ENCODE measurements around the gene SNAI3.
A peak's percentile ranks its signal among the peaks of the same experiment; 100 is the strongest.

SNAI3 gene

GRCh38 chr16:88701581-88702370, 15.5 kb upstream of the SNAI3 start:
- Mint-ChIP-seq H3K36me3 (no peaks in the 10 kb centered on the region), H3K27me3 (no peaks in the 10 kb centered on the region), H3K4me3 (peak overlapping the region; percentile 89), H3K4me1 (peaks cover 60% of the 10 kb centered on the region), H3K27ac (peak overlapping the region; percentile 95), H3K9me3 (no peaks in the 10 kb centered on the region)

DNA sequence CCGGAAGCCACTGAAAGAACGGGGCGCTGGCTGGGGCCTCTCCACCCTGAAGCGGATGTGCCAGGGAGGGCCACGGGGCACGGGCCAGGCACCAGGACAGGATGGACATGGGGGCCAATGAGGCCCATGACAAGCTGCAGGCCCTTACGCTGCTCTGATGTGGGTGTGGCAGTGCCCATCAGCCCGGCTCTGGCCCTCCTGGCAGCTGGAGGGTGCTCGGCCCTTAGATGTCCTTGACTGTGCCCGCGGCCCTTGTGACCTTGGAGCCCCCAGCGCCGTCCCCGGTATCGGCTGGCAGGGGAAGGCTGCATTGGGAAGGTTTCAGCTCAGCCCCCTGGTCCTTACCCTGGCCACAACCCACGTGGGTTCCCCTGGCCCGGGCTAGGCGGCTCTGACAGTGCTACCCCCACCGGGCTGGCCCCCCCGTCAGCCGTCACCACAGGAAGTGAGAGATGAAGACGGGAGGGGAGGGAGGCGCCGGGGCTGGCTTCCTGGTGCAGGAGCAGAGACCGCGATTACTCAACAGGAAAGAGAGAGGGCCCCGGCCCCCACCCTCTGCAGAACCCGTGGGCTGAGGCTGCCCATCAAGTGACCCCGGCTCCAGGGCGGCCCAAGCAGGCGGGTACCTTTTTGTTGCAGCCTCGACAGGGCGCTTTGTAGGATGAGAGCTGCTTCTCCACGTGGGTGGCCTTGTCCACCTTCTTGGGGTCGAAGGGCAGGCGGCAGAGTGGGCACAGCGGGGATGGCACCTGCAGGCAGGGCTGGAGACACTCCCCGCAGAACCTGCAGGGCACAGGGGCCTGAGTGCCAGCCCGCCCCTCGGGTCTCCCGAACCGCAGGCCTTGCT, 14.6 kb upstream of the SNAI3 start:
- Mint-ChIP-seq H3K4me3 (peak overlapping the region; percentile 89), H3K9me3 (no peaks in the 10 kb centered on the region), H3K4me1 (peaks cover 60% of the 10 kb centered on the region), H3K27ac (peak overlapping the region; percentile 95), H3K27me3 (no peaks in the 10 kb centered on the region), H3K36me3 (no peaks in the 10 kb centered on the region)

GRCh38 chr16:88700322-88700635, 14.0 kb upstream of the SNAI3 start:
- Mint-ChIP-seq H3K4me3 (peak overlapping the region; percentile 89), H3K27me3 (no peaks in the 10 kb centered on the region), H3K36me3 (no peaks in the 10 kb centered on the region), H3K27ac (peak overlapping the region; percentile 95), H3K9me3 (no peaks in the 10 kb centered on the region), H3K4me1 (peaks cover 58% of the 10 kb centered on the region)

GRCh38 chr16:88699180-88699579, 12.9 kb upstream of the SNAI3 start:
- peaks cover 51% of the 10 kb centered on the region for H3K4me1 Mint-ChIP-seq
- H3K4me3 Mint-ChIP-seq, result no peak overlapping the region
- no peak overlapping the region for H3K27ac Mint-ChIP-seq
- no peaks in the 10 kb centered on the region for H3K27me3 Mint-ChIP-seq
- H3K36me3 Mint-ChIP-seq, result no peaks in the 10 kb centered on the region
- no peaks in the 10 kb centered on the region for H3K9me3 Mint-ChIP-seq

DNA sequence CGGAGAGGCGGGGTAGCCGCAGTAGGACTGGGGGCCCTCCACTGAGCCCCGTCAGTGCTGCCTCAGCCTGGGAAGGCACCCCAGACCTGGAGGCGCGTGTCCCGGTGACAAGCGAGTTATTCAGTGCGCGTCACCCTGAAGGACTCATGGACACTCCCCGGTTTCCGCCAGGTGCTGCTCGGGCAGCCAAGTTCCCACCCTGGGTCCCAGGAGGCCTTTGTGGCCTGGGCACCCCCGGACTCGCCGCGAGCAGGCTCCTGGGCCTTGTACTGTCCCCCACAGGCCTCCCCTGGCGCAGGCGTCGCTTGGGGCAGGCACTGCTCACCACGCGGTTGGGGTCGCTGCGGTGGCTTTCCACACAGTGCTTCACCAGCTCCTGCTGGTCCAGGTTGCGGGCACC, 12.3 kb upstream of the SNAI3 start:
- H3K27ac Mint-ChIP-seq, result no peak overlapping the region
- H3K4me1 Mint-ChIP-seq, result peaks cover 48% of the 10 kb centered on the region
- no peaks in the 10 kb centered on the region for H3K9me3 Mint-ChIP-seq
- no peaks in the 10 kb centered on the region for H3K27me3 Mint-ChIP-seq
- no peaks in the 10 kb centered on the region for H3K36me3 Mint-ChIP-seq
- no peak overlapping the region for H3K4me3 Mint-ChIP-seq

DNA sequence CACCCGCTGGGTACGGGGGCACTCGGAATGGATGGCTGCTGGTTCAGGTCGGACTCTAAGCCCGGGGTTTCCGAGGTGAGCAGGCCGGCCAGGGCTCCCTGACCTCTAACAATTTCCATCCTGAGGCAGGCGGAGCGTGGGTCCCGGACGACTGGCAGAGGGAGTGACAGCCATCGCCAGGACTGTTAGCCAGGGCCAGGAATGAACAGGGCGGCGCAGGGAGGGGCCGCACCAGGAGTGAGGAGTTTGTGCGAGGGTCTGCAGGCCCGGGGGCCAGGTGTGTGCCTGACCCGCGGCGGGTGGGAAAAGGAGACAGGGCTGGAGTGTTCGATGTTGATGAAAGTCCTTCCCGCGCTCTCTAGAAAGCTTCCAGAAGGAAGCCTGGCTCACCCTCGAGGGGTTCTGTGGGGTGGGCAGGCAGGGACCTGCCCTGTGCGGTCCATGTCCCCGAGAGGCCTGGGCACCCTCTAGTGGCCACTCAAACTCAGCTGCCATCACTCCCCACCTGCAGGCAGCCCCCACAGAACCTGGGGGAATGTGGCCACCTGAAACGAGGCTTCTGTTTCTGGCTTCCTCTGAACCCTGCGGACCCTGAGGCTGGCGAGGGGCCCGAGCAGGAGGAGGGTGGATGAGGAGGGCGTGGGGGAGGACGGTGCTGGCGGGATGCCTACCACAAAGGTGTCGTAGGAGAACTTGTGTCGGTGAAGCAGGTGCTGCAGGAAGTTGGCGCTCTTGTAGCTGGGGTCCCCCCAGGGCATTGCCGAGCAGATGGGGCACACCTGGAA, 11.7 kb upstream of the SNAI3 start:
- Mint-ChIP-seq H3K4me1 (peaks cover 45% of the 10 kb centered on the region), H3K27ac (peak overlapping the region; percentile 77), H3K27me3 (no peaks in the 10 kb centered on the region), H3K36me3 (no peaks in the 10 kb centered on the region), H3K9me3 (no peaks in the 10 kb centered on the region), H3K4me3 (no peak overlapping the region)

DNA sequence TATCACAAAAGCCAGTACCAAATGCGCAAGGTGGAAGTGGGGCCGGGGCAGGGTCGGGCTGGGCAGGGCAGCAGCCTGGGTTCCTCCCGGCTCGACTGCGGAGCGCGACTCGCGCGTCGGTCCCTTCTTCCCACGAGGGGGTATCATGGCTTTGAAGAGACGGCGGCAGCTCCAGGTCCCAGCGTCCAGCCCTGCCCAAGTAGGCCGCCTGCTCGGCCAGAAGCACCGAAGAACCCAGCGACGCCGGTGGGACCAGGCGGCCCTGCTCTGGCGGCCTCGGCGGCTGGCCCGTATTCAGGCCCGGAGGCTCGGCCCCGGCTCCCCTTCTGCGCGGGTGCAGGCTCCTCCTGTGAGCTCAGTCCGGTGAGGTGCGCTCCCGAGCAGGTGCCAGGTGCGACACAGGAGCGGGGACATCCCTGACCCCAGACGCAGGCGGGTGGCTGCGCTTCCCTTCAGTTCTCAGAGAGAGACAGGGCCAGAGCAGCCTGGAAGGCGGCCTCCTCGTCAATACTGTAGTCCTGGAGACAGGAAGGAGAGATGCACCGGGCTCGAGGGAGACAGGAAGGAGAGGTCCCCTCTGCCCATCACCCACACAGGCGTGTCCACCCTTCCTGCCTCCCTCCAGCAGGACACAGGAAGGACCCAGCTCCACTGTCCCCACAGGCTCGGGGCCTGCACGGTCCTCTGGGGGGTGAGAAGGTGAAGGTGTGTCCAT, 11.0 kb upstream of the SNAI3 start:
- H3K4me1 Mint-ChIP-seq, result peaks cover 45% of the 10 kb centered on the region
- no peaks in the 10 kb centered on the region for H3K36me3 Mint-ChIP-seq
- H3K27ac Mint-ChIP-seq, result peak overlapping the region; percentile 77
- H3K4me3 Mint-ChIP-seq, result no peak overlapping the region
- no peaks in the 10 kb centered on the region for H3K27me3 Mint-ChIP-seq
- H3K9me3 Mint-ChIP-seq, result no peaks in the 10 kb centered on the region

DNA sequence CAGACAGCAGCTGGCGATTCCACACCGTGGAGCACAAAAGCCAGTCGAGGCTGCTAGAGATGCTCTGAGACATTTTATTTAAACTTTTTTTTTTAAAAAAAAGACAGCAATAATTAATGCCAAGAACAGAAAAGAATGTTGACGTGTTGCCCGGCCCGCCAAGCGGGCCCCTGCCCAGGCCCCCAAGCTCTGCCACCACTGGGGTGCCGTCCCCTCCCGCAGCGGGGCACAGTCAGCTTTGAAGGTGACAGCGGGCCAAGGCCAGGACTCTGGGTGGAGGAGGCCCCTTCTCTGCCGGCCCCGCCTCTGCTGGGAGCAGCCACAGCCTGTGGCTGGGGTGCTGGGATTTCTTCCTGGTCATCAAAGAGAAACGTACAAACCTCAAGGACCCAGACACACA, 10.1 kb upstream of the SNAI3 start:
- Mint-ChIP-seq H3K9me3 (no peaks in the 10 kb centered on the region), H3K36me3 (no peaks in the 10 kb centered on the region), H3K27me3 (no peaks in the 10 kb centered on the region), H3K4me3 (no peak overlapping the region), H3K27ac (no peak overlapping the region), H3K4me1 (peaks cover 44% of the 10 kb centered on the region)

- Mint-ChIP-seq H3K27ac (no peak overlapping the region), H3K4me1 (peaks cover 45% of the 10 kb centered on the region), H3K27me3 (no peaks in the 10 kb centered on the region), H3K9me3 (no peaks in the 10 kb centered on the region), H3K4me3 (no peak overlapping the region), H3K36me3 (no peaks in the 10 kb centered on the region)
Measured at GRCh38 chr16:88695753-88696152, 9.4 kb upstream of the SNAI3 start.

DNA sequence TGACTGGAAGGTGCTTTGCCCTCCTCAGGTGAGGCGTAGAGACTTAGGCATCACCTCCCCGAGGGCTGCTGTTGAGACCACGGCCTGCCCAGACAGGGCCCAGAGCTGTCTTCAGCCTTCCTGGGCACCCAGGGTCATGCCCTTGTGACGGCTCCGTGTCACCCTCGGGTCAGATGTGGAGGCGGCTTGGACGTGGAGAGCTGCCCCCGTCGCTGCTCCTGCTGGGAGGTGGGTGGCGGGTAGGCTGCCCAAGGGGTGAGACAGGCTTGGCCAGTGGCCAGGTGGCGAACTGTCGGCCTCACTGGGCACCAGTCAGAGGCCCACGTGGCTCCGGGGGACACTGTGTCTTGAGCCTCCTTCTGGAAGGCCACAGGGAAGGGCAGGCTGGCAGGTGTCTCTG, 8.9 kb upstream of the SNAI3 start:
- no peaks in the 10 kb centered on the region for H3K36me3 Mint-ChIP-seq

DNA sequence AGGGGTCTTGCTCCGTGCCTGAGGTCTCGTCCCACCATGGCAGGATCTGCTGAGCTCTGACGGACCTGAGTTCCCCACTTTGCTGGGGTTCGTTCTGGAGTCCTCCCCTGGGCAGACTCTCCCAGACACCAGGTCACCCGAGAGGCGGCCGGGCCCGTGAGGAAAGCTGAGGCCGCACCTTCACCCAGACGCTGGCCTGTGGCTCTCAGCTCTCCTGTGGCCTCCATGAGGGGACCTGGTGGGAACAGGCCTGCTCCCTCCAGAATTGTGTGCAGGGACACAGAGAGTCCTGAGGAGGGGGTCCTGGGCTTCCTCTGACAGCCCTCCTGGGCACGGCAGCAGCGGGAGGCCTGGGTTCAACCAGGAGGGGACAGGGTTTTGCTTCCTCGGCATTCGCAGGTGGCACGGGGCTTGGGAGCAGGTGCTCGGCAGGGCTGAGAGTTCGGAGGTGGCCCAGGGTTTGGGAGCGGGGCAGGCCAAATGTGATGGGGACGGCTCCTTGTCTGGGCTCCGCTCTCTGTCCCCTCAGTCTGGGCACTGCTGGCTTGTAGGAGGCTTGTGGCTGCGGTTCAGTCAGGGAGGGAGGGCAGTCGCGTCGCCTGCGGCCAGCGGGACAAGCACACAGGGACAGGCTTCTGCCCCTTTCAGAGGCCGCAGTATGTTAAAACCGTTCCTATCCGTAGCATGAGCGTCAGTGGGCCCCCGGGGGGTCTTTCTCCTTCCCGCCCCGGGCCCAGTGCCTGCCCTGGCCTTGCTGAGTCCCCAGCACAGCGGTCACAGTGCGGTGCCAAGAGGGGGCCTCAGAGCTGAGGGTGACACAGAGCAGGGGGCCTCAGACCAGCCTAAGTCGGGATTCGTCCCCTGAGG, 8.1 kb upstream of the SNAI3 start:
- Mint-ChIP-seq H3K4me1 (peaks cover 44% of the 10 kb centered on the region), H3K4me3 (no peak overlapping the region), H3K9me3 (no peaks in the 10 kb centered on the region), H3K27ac (peak overlapping the region; percentile 79), H3K36me3 (no peaks in the 10 kb centered on the region), H3K27me3 (no peaks in the 10 kb centered on the region)

More for the DNA sequence above, 8.9 kb upstream of the SNAI3 start:
- H3K4me3 Mint-ChIP-seq, result no peak overlapping the region
- no peaks in the 10 kb centered on the region for H3K9me3 Mint-ChIP-seq
- H3K27ac Mint-ChIP-seq, result no peak overlapping the region
- H3K4me1 Mint-ChIP-seq, result peaks cover 49% of the 10 kb centered on the region
- H3K27me3 Mint-ChIP-seq, result no peaks in the 10 kb centered on the region

DNA sequence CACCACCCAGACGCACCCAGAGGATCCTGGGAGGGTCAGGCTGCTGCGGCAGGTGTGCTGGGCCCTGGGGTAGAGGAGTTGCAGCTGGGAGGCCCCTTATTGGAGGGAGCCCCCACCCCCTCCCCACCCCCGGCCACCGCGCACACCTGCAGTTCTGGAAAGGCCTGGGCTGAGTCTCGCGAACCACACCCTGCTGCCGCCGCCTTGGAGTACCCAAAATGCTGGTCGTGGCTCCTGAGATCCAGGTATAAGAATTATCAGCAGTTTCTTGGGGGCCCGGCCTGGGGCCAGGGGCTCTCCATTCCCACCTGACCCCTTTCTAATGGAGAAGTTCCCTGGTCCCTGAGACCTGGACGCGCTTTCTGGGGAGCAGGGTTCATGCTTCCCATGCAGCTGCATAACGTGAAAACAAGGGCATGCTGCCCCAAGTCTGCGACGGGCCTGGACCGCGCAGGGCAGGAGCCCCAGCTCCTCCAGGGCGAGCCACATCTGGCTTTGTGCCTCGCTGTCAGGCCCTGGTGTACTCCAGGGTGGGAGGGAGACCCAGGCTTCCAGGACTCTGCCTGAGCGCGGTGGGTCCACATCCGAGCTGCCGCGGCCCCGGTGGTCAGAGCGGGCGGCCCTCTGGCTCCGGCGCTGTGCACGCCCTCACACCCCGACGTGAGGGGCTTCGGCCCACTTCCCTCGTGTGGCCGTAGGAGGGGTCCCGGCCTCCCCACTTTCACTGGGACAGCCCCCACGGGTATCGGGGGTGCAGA, 7.3 kb upstream of the SNAI3 start:
- no peaks in the 10 kb centered on the region for H3K27me3 Mint-ChIP-seq
- no peak overlapping the region for H3K27ac Mint-ChIP-seq
- no peak overlapping the region for H3K4me3 Mint-ChIP-seq
- H3K9me3 Mint-ChIP-seq, result no peaks in the 10 kb centered on the region
- H3K36me3 Mint-ChIP-seq, result no peaks in the 10 kb centered on the region
- H3K4me1 Mint-ChIP-seq, result peaks cover 53% of the 10 kb centered on the region

DNA sequence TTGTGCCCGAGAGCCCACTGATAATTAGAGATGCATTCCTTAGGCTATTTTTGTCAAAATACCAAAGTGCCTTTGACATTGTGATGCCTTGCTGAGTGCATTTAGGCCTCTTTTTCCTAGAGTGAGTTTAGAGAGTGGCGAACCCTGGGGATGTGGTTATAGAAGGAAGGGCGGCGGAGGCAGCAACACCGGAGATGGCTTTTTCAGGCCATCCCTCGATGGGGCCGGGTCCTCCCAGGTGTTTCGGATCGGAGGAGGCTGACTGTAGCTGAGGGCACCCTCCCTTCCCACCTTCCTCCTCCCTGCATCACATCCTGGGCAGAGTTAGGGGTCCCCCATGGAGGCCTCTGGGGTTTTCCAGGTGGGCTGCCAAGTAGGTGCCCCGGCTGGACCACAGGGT, 6.6 kb upstream of the SNAI3 start:
- H3K9me3 Mint-ChIP-seq, result no peaks in the 10 kb centered on the region
- H3K36me3 Mint-ChIP-seq, result no peaks in the 10 kb centered on the region
- peaks cover 53% of the 10 kb centered on the region for H3K4me1 Mint-ChIP-seq
- peak overlapping the region; percentile 39 for H3K4me3 Mint-ChIP-seq
- H3K27me3 Mint-ChIP-seq, result no peaks in the 10 kb centered on the region
- H3K27ac Mint-ChIP-seq, result peak overlapping the region; percentile 55

Data from activated naive CD4-positive, alpha-beta T cell treated with anti-CD3 and anti-CD28 coated beads, Interleukin-2, amount 50 U/mL, for 24 hours (primary cell).